Neural crest cell (in vitro differentiated cells): ENCODE results near the gene ARHGEF26. TPM values are rescaled to one million over a fixed set of nuclear protein-coding genes. Genes with fewer than 3 reads are reported as not detected.

ENCODE experiments used
- DNase-seq: peaks from one replicate; pipeline ENCODE4 v3.0.0; 2021; ENCODE audit warnings: low read depth, mixed read lengths, low spot score
- H3K27ac Mint-ChIP-seq: one replicate; pipeline ENCODE4 v1.8.0; 2021; ENCODE audit warnings: mild to moderate bottlenecking, mixed read lengths; ENCODE audit not compliant: unreplicated experiment
- H3K27me3 Mint-ChIP-seq: 2 replicates; pipeline ENCODE4 v1.8.0; 2021; ENCODE audit warnings: low read depth, mild to moderate bottlenecking, mixed read lengths
- H3K36me3 Mint-ChIP-seq: 2 replicates; pipeline ENCODE4 v1.8.0; 2021; ENCODE audit warnings: low read depth, mild to moderate bottlenecking, mixed read lengths
- H3K4me1 Mint-ChIP-seq: 2 replicates; pipeline ENCODE4 v1.8.0; 2021; ENCODE audit warnings: mixed read lengths
- H3K4me3 Mint-ChIP-seq: one replicate; pipeline ENCODE4 v1.8.0; 2021; ENCODE audit warnings: mild to moderate bottlenecking, mixed read lengths
- H3K9me3 Mint-ChIP-seq: 2 replicates; pipeline ENCODE4 v1.8.0; 2021; ENCODE audit warnings: mixed read lengths
- total RNA-seq: library from RNA; stranded (reverse); gene quantifications from 2 replicates; pipeline ENCODE4 v1.2.1, GENCODE V29; 2021
- TF ChIP-seq, protein P1 (sequence below): fragments of 200-600 bp; sonication (generic); conservative IDR thresholded peaks from 2 replicates; pipeline ENCODE4 v1.5.0; 2021; ENCODE audit warnings: antibody characterized with exemption, mild to moderate bottlenecking

Gene ARHGEF26
- total RNA-seq, 1 donor from 2014 or later = 19.3 TPM

DNA sequence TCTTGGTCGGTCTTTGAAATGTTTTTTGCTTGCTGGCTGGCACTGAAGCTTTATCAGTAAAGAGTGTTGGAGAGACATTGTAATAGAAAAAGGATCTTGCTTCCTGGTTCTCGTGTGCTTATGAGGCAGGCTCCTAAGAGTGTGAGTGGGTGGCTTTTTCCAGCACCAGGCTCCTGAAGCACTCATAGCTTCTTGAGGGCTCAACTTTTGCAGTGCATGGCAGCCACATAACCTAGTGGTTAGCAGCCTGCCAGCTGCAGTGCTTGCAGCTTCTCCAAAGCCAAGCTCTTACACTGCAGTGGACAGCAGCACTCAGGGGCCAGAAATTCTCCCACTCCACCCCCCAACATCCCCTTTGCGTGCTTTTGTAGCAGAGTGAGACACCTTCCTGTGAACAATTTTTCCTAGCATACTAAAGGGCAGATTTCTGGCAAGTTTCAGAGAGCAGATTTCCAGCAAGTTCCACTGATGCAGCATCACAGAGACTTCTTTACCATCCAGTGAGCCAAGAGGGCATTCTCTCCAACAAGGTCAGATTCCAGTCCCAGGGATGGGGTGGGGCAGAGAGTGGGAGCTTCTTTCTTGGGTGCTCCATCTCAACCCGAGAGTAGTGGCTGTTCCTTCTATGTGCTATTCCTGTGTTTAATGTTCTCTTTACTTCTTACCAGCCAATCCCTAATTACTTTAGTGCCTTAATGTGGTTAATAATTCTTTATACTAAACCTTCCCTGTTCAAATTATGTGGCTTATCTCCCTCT is 15.8 kb upstream of the ARHGEF26 start:
- H3K9me3 Mint-ChIP-seq = no peaks in the 10 kb centered on the region
- peak overlapping the region; percentile 10 for H3K27ac Mint-ChIP-seq
- no peaks in the 10 kb centered on the region for H3K36me3 Mint-ChIP-seq
- DNase-seq = no peak
- TF ChIP-seq, protein P1, sequence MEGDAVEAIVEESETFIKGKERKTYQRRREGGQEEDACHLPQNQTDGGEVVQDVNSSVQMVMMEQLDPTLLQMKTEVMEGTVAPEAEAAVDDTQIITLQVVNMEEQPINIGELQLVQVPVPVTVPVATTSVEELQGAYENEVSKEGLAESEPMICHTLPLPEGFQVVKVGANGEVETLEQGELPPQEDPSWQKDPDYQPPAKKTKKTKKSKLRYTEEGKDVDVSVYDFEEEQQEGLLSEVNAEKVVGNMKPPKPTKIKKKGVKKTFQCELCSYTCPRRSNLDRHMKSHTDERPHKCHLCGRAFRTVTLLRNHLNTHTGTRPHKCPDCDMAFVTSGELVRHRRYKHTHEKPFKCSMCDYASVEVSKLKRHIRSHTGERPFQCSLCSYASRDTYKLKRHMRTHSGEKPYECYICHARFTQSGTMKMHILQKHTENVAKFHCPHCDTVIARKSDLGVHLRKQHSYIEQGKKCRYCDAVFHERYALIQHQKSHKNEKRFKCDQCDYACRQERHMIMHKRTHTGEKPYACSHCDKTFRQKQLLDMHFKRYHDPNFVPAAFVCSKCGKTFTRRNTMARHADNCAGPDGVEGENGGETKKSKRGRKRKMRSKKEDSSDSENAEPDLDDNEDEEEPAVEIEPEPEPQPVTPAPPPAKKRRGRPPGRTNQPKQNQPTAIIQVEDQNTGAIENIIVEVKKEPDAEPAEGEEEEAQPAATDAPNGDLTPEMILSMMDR = no peak
- peaks cover 19% of the 10 kb centered on the region for H3K4me1 Mint-ChIP-seq
- H3K27me3 Mint-ChIP-seq = no peaks in the 10 kb centered on the region
- no peak overlapping the region for H3K4me3 Mint-ChIP-seq

DNA sequence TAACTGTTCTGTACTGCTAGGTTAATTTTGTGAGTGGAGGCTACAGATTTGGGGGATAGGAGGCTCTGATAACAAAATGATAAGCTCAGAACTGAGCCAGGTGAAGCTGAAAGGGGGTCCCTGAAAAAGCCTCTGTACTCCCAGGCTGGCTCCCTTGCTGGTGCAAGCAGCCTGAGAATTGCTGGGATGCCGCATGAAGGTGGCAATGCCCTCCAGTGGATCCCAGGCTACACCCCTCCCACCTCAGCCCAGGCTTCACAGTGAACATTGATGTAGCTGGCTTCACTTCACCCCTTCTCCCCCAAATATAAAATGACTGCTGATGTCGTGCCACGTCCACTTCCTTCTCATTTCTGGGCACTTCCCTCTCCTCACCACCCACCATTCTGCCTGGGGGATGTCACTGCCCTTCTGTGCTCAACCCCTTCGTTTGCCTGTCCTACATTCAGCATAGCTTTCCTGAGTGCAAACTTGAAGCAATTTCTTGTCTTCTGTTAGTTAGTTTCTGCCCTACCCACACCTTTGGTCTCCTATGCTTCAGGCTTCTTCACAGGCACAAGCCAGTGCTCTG is 9.7 kb upstream of the ARHGEF26 start:
- DNase-seq = no peak
- Mint-ChIP-seq H3K4me1 (peaks cover 14% of the 10 kb centered on the region), H3K9me3 (no peaks in the 10 kb centered on the region), H3K36me3 (no peaks in the 10 kb centered on the region), H3K4me3 (no peak overlapping the region), H3K27me3 (no peaks in the 10 kb centered on the region), H3K27ac (peak overlapping the region; percentile 54)
- TF ChIP-seq, protein P1 = no peak

- Mint-ChIP-seq H3K27me3 (no peaks in the 10 kb centered on the region), H3K36me3 (no peaks in the 10 kb centered on the region), H3K27ac (no peak overlapping the region), H3K4me3 (no peak overlapping the region), H3K9me3 (no peaks in the 10 kb centered on the region), H3K4me1 (peaks cover 14% of the 10 kb centered on the region)
- TF ChIP-seq, protein P1 = no peak
- DNase-seq = no peak
Observed at GRCh38 chr3:154112146-154112852, 8.9 kb upstream of the ARHGEF26 start.

DNA sequence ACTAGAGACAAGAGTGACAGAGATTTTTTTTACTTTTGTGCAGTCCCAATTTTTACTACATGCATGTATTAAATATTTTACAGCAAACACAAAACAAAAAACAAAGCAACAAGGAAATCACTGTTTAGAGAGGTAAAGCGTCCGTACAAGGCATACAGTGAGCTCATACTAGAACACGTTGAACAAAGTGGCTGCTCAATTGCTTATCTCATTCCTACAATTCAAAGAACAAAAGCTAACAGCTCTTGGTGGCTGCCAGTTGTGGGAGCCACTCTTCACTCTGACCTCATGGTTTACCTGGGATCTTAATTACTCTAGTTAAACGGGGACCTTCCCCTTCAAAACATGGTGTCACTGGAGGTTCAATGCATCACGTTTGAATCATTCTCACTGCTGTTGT is 7.6 kb upstream of the ARHGEF26 start:
- Mint-ChIP-seq H3K9me3 (no peaks in the 10 kb centered on the region), H3K36me3 (no peaks in the 10 kb centered on the region), H3K4me3 (no peak overlapping the region), H3K4me1 (peaks cover 14% of the 10 kb centered on the region), H3K27me3 (no peaks in the 10 kb centered on the region), H3K27ac (peak overlapping the region; percentile 64)
- no peak for DNase-seq
- TF ChIP-seq, protein P1 = no peak

- no peak overlapping the region for H3K27ac Mint-ChIP-seq
- peaks cover under 1% of the 10 kb centered on the region for H3K27me3 Mint-ChIP-seq
- TF ChIP-seq, protein P1 = no peak
- DNase-seq = no peak
- no peak overlapping the region for H3K4me3 Mint-ChIP-seq
- no peaks in the 10 kb centered on the region for H3K36me3 Mint-ChIP-seq
- H3K4me1 Mint-ChIP-seq = peaks cover 24% of the 10 kb centered on the region
- H3K9me3 Mint-ChIP-seq = no peaks in the 10 kb centered on the region
Observed at GRCh38 chr3:154115332-154115731, 5.9 kb upstream of the ARHGEF26 start.
